A549 (cell line): ENCODE results near the gene SMTN. TPM values are rescaled to one million over a fixed set of nuclear protein-coding genes. Genes with fewer than 3 reads are reported as not detected.

Experiments
- ATAC-seq, 2 experiments: fragments of 200-7000 bp in 1 of 2; fragments of >200 bp in 1 of 2; cut with Nextera tagmentation in 1 of 2; cut with Tn5 transposase in 1 of 2; 3 replicates each; pipeline versions ENCODE4 v1.8.0 to v1.9.1; 2018 to 2020; ENCODE audit warnings: mild to moderate bottlenecking in 1 of 2, moderate library complexity in 1 of 2
- CTCF ChIA-PET: fragments of 300-600 bp; sonication (Branson Sonifier 250); formaldehyde crosslinking; extraction: SDS; loops from one replicate; lab custom pipeline; 2021; ENCODE audit warnings: antibody characterized with exemption, inconsistent platforms; lab: Yijun Ruan, JAX
- POLR2A ChIA-PET: fragments of 350-600 bp; formaldehyde crosslinking; extraction: SDS; loops from one replicate; lab custom pipeline; 2021; ENCODE audit warnings: antibody characterized with exemption, inconsistent platforms; lab: Yijun Ruan, JAX
- DNase-seq, 2 experiments: peaks; one replicate each; pipeline versions ENCODE4 v3.0.0 to v3.0.0-alpha.2; 2011 to 2016; ENCODE audit warnings: low read depth in 1 of 2, low spot score in 1 of 2
- FAIRE-seq: peaks from 2 replicates; lab custom pipeline; 2011; peaks lifted over from hg19 to GRCh38; lab: Jason Lieb, UNC
- H3K27ac ChIP-seq, 2 experiments: fragments of >200 bp; sonication (Bioruptor Twin); formaldehyde crosslinking; 3 replicates each; pipeline ENCODE4 v1.5.1; 2016 to 2017
- H3K4me1 ChIP-seq: fragments of >200 bp; sonication (Bioruptor Twin); formaldehyde crosslinking; 3 replicates; pipeline ENCODE4 v1.6.1; 2016
- H3K4me2 ChIP-seq: fragments of >200 bp; sonication (Bioruptor Twin); formaldehyde crosslinking; 3 replicates; pipeline ENCODE4 v1.6.1; 2016
- H3K4me3 ChIP-seq: fragments of >200 bp; sonication (Bioruptor Twin); formaldehyde crosslinking; 3 replicates; pipeline ENCODE4 v1.5.1; 2016
- H3K9me3 ChIP-seq: fragments of >200 bp; sonication (Bioruptor Twin); formaldehyde crosslinking; 3 replicates; pipeline ENCODE4 v1.6.1; 2016
- ATOH8 ChIP-seq: fragments of 250-450 bp; sonication (Bioruptor Pico); IDR thresholded peaks from 2 replicates; pipeline ENCODE4 v1.5.0; 2020; ENCODE audit warnings: low read depth, mild to moderate bottlenecking, moderate library complexity
- CEBPB ChIP-seq, 2 experiments: fragments of >200 bp in 1 of 2; sonication (Bioruptor Twin) in 1 of 2; formaldehyde crosslinking in 1 of 2; IDR thresholded peaks; 2 replicates each; pipeline ENCODE4 v1.6.1; 2012 to 2016
- CHD4 ChIP-seq: fragments of 200-600 bp; sonication (generic); IDR thresholded peaks from 2 replicates; pipeline ENCODE4 v1.6.1; 2016; ENCODE audit warnings: antibody characterized with exemption, mild to moderate bottlenecking, borderline replicate concordance
- EP300 ChIP-seq, 2 experiments: fragments of >200 bp; sonication (Bioruptor Twin); formaldehyde crosslinking; IDR thresholded peaks; 2 replicates in 1 of 2; 3 replicates in 1 of 2; pipeline ENCODE4 v1.6.1; 2016 to 2017
- GATA3 ChIP-seq: IDR thresholded peaks from 2 replicates; pipeline ENCODE4 v1.6.1; 2012; ENCODE audit warnings: borderline replicate concordance
- HDAC2 ChIP-seq: fragments of 200-600 bp; sonication (generic); IDR thresholded peaks from 2 replicates; pipeline ENCODE4 v1.6.1; 2016
- HES2 ChIP-seq: fragments of >200 bp; sonication (Bioruptor Twin); formaldehyde crosslinking; IDR thresholded peaks from 2 replicates; pipeline ENCODE4 v1.6.1; 2016
- HOXB13 ChIP-seq: fragments of 250-450 bp; sonication (Bioruptor Pico); IDR thresholded peaks from 2 replicates; pipeline ENCODE4 v1.5.0; 2020; ENCODE audit warnings: low read depth, mild to moderate bottlenecking, moderate library complexity
- HOXB5 ChIP-seq: fragments of 250-450 bp; sonication (Bioruptor Pico); IDR thresholded peaks from 2 replicates; pipeline ENCODE4 v1.5.0; 2020; ENCODE audit warnings: mild to moderate bottlenecking, moderate library complexity
- JUNB ChIP-seq: fragments of >200 bp; sonication (Bioruptor Twin); formaldehyde crosslinking; IDR thresholded peaks from 2 replicates; pipeline ENCODE4 v1.6.1; 2016
- KDM1A ChIP-seq: fragments of 200-600 bp; sonication (generic); IDR thresholded peaks from 2 replicates; pipeline ENCODE4 v1.6.1; 2016; ENCODE audit warnings: low read depth, mild to moderate bottlenecking
- KDM5A ChIP-seq: fragments of 200-600 bp; sonication (generic); IDR thresholded peaks from 2 replicates; pipeline ENCODE4 v1.6.1; 2016; ENCODE audit warnings: antibody characterized with exemption, mild to moderate bottlenecking
- MAX ChIP-seq: IDR thresholded peaks from 2 replicates; pipeline ENCODE4 v1.6.1; 2012
- NFE2L2 ChIP-seq: fragments of 150-350 bp; conservative IDR thresholded peaks from 2 replicates; pipeline ENCODE4 v1.6.1; 2014; ENCODE audit warnings: low read length
- NR3C1 ChIP-seq: fragments of >200 bp; sonication (Bioruptor Twin); formaldehyde crosslinking; IDR thresholded peaks from 3 replicates; pipeline ENCODE4 v1.6.1; 2017
- PBX3 ChIP-seq: IDR thresholded peaks from 2 replicates; pipeline ENCODE4 v1.6.1; 2012
- POLR2AphosphoS2 ChIP-seq: conservative IDR thresholded peaks from 2 replicates; pipeline ENCODE4 v1.6.1; 2012; ENCODE audit warnings: low read length, improper control_type of control experiment, inconsistent platforms
- RAD21 ChIP-seq, 2 experiments: fragments of >200 bp in 1 of 2; sonication (Bioruptor Twin) in 1 of 2; formaldehyde crosslinking in 1 of 2; IDR thresholded peaks in 1 of 2; conservative IDR thresholded peaks in 1 of 2; 2 replicates in 1 of 2; 3 replicates in 1 of 2; pipeline ENCODE4 v1.6.1; 2012 to 2018; ENCODE audit warnings: inconsistent platforms in 1 of 2
- RARB ChIP-seq: fragments of 250-450 bp; sonication (Bioruptor Pico); IDR thresholded peaks from 2 replicates; pipeline ENCODE4 v1.8.0; 2021; ENCODE audit warnings: mild to moderate bottlenecking, moderate library complexity
- RCOR1 ChIP-seq: fragments of 150-350 bp; IDR thresholded peaks from 2 replicates; pipeline ENCODE4 v1.6.1; 2014; ENCODE audit warnings: antibody characterized with exemption, low read length, low read depth
- RFX5 ChIP-seq: fragments of 450-650 bp; IDR thresholded peaks from 2 replicates; pipeline ENCODE4 v1.7.1; 2014; ENCODE audit warnings: antibody characterized with exemption, mild to moderate bottlenecking, moderate library complexity
- RNF2 ChIP-seq: fragments of 200-600 bp; sonication (generic); IDR thresholded peaks from 2 replicates; pipeline ENCODE4 v1.6.1; 2016; ENCODE audit warnings: low read depth, mild to moderate bottlenecking, antibody characterized with exemption, moderate library complexity, borderline replicate concordance
- SREBF2 ChIP-seq: fragments of 450-650 bp; IDR thresholded peaks from 2 replicates; pipeline ENCODE4 v1.6.1; 2014; ENCODE audit warnings: mild to moderate bottlenecking, moderate library complexity
- TP53 ChIP-seq: fragments of 250-450 bp; sonication (Bioruptor Pico); IDR thresholded peaks from 2 replicates; pipeline ENCODE4 v1.5.0; 2021; ENCODE audit warnings: mild to moderate bottlenecking, moderate library complexity
- ZNF302 ChIP-seq: fragments of 250-450 bp; sonication (Bioruptor Pico); IDR thresholded peaks from 2 replicates; pipeline ENCODE4 v1.9.0; 2021; ENCODE audit warnings: inconsistent platforms, mild to moderate bottlenecking, moderate library complexity
- ZSCAN20 ChIP-seq: fragments of 250-450 bp; sonication (Bioruptor Pico); IDR thresholded peaks from 2 replicates; pipeline ENCODE4 v1.8.0; 2022; ENCODE audit warnings: mild to moderate bottlenecking, moderate library complexity
- WGBS: methylation state at CpG from one replicate; pipeline ENCODE4 v1.1.6; 2017; ENCODE audit errors: missing lambda C conversion rate; 5-methylcytosine and 5-hydroxymethylcytosine counted together
- polyA plus RNA-seq, 4 experiments: library from polyadenylated mRNA; depleted of rRNA in 3 of 4; stranded (reverse); fragments of >200 nt; fragmentation: RNase III in 1 of 4; extraction: RNeasy Plus Mini Kit Qiagen cat#74134 plus additional on column Dnase treatment in 1 of 4; gene quantifications; 2 replicates in 3 of 4; 3 replicates in 1 of 4; pipeline ENCODE4 v1.2.3, GENCODE V29; 2011 to 2017
- TF ChIP-seq, protein P1 (sequence below): fragments of >200 bp; sonication (Bioruptor Twin); formaldehyde crosslinking; IDR thresholded peaks from 3 replicates; pipeline ENCODE4 v1.6.1; 2016
- TF ChIP-seq, protein P2 (sequence below): IDR thresholded peaks from 2 replicates; pipeline ENCODE4 v1.6.1; 2012; ENCODE audit warnings: low read depth, borderline replicate concordance
- TF ChIP-seq, protein P3 (sequence below): fragments of 450-650 bp; IDR thresholded peaks from 2 replicates; pipeline ENCODE4 v1.6.1; 2014; ENCODE audit warnings: antibody characterized with exemption

Gene SMTN
- polyA plus RNA-seq, 2 of the 4 experiments (the other 2 are of a cell fraction) = 12.7 to 33.1 TPM

DNA sequence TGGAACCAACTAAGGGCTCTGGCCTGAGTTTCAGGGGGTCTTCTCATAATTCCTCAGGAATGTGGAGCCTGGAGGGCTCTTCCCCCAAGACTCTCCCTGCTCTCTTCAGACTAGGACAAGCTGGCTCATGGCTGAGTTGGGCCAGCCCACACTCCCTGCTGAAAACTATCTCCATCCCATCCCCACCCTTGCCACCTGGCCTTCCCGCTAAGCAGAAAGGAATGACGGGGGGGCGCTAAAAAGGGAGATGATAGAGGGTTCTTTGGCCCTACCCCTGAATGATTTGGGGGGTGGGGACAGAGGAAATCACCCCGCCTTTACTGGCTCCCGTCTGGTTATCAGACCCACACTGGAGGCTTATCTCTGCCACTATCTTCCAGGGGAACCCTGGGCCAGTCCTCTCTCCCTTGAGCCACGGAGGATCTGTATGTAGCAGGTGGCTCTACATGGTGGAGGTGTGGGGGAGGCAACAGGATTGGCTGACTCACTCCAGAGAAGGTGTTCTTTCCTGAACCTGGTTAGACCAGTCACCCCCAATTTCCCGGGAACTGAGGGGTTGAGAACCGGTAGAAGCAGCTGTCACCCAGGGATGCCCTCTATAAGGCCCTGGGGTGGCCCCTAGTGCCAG is 5.7 kb downstream of the SMTN start:
- no peak overlapping the region for H3K4me2 ChIP-seq
- no peak for FAIRE-seq
- CTCF ChIA-PET = interaction anchor here (1.1 to 6.6 kb wide), 5 partner anchors 21 to 323 kb away, joined by 3 to 50 read pairs (median 11); partner anchors contain the start of genes MORC2, SELENOM and TUG1
- DNase-seq = no peak
- H3K27ac ChIP-seq = no peak overlapping the region
- POLR2A ChIA-PET = no interaction called here
- WGBS = 85% methylated on average over 8 of the region's 8 CpGs
- peaks cover 29% of the 10 kb centered on the region for H3K4me1 ChIP-seq
- no peak for ATAC-seq
- H3K4me3 ChIP-seq = no peak overlapping the region
- TF ChIP-seq RAD21 (conservative IDR thresholded peaks at IDR 0.05 in 1 of 2, IDR thresholded peaks at IDR 0.05 in 1 of 2) (no peak), POLR2AphosphoS2 (no peak), KDM5A (no peak), KDM1A (no peak), MAX (no peak), JUNB (no peak), ZNF302 (no peak), SREBF2 (no peak), RARB (no peak), RCOR1 (no peak), ZSCAN20 (CRISPR knock-in tag) (no peak)
- TF ChIP-seq, all 56 proteins: peak for 0
- no peaks in the 10 kb centered on the region for H3K9me3 ChIP-seq

DNA sequence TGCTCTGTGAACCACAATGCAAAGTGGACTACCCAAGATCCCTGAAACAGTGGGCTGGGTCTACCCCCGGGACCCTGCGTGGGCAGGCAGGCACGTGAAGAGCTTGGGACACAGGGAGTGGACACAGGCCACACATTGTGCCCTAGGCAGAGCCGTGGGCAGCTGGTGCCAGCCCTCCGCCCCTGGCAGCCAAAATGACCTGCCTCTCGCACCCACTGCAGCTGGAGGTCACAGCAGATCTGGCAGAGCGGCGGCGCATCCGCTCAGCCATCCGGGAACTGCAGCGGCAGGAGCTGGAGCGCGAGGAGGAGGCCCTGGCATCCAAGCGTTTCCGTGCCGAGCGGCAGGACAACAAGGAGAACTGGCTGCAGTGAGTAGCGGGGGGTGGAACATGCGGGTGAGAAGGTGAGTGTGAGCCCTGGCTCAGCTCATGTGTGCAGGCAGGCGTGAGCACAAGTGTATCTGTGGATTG is 6.7 kb downstream of the SMTN start:
- H3K27ac ChIP-seq = no peak overlapping the region
- CTCF ChIA-PET = interaction anchor here (1.1 to 6.6 kb wide), 9 partner anchors 11 to 324 kb away, joined by 3 to 50 read pairs (median 4); partner anchors contain the start of genes LIMK2 and SELENOM

DNA sequence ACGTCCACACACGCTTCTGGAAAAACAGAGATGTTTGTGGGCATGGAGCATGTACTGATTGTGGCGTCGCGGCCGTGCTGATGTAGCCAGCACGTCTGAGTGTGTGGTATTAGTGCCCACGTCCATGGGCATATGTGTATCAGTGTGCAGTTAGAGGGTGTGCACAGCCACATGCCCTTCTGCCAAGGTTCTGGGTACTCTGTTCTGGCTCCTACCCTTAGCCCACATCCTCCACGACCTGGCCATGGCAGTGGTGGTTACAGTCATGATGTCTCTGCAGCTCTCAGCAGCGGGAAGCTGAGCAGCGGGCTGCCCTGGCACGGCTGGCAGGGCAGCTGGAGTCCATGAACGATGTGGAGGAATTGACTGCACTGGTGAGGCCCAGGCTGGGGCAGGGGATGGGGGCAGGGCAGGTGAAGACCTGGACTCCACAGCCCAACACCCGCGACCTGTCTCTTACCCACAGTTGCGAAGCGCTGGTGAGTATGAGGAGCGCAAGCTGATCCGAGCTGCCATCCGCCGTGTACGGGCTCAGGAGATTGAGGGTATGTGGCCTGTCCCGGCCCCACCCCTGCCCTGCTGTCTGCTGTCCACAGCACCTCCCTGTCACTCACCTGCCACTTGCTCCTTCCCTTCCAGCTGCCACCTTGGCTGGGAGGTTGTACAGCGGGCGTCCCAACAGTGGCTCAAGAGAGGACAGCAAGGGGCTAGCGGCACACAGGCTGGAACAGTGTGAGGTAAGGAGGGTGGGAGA is 7.3 kb downstream of the SMTN start:
- POLR2A ChIA-PET = no interaction called here
- CTCF ChIA-PET = interaction anchor here (0.6 to 6.6 kb wide), 18 partner anchors 11 to 325 kb away, joined by 3 to 50 read pairs (median 4); partner anchors contain the start of genes LIMK2, PLA2G3 and SELENOM
- no peaks in the 10 kb centered on the region for H3K9me3 ChIP-seq
- FAIRE-seq = no peak
- no peak overlapping the region for H3K4me2 ChIP-seq
- DNase-seq = no peak
- no peak overlapping the region for H3K27ac ChIP-seq
- ATAC-seq = no peak
- H3K4me1 ChIP-seq = peaks cover 13% of the 10 kb centered on the region
- WGBS = 91% methylated on average over 21 of the region's 26 CpGs
- no peak overlapping the region for H3K4me3 ChIP-seq
- TF ChIP-seq HOXB13 (CRISPR knock-in tag) (no peak), EP300 (IDR thresholded peaks at IDR 0.05) (no peak), ATOH8 (CRISPR knock-in tag) (no peak), RNF2 (no peak), HDAC2 (no peak), NFE2L2 (no peak), CHD4 (no peak), NR3C1 (no peak), RARB (no peak), CEBPB (IDR thresholded peaks at IDR 0.05) (no peak)
- TF ChIP-seq, protein P1, sequence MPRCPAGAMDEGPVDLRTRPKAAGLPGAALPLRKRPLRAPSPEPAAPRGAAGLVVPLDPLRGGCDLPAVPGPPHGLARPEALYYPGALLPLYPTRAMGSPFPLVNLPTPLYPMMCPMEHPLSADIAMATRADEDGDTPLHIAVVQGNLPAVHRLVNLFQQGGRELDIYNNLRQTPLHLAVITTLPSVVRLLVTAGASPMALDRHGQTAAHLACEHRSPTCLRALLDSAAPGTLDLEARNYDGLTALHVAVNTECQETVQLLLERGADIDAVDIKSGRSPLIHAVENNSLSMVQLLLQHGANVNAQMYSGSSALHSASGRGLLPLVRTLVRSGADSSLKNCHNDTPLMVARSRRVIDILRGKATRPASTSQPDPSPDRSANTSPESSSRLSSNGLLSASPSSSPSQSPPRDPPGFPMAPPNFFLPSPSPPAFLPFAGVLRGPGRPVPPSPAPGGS = no peak
- TF ChIP-seq, protein P2, sequence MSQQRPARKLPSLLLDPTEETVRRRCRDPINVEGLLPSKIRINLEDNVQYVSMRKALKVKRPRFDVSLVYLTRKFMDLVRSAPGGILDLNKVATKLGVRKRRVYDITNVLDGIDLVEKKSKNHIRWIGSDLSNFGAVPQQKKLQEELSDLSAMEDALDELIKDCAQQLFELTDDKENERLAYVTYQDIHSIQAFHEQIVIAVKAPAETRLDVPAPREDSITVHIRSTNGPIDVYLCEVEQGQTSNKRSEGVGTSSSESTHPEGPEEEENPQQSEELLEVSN = no peak
- TF ChIP-seq, protein P3, sequence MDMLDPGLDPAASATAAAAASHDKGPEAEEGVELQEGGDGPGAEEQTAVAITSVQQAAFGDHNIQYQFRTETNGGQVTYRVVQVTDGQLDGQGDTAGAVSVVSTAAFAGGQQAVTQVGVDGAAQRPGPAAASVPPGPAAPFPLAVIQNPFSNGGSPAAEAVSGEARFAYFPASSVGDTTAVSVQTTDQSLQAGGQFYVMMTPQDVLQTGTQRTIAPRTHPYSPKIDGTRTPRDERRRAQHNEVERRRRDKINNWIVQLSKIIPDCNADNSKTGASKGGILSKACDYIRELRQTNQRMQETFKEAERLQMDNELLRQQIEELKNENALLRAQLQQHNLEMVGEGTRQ = no peak

More for the DNA sequence above, 6.7 kb downstream of the SMTN start:
- no peak for TF ChIP-seq TP53 (CRISPR knock-in tag)
- no peak for TF ChIP-seq GATA3
- TF ChIP-seq RARB = no peak
- TF ChIP-seq HOXB5 (CRISPR knock-in tag) = no peak
- no peak for TF ChIP-seq PBX3
- TF ChIP-seq HES2 = no peak
- TF ChIP-seq RFX5 = no peak
- TF ChIP-seq, all 56 proteins: peak for 0
- H3K4me3 ChIP-seq = no peak overlapping the region
- H3K4me2 ChIP-seq = no peak overlapping the region
- ATAC-seq = no peak
- H3K9me3 ChIP-seq = no peaks in the 10 kb centered on the region
- POLR2A ChIA-PET = no interaction called here
- DNase-seq = no peak
- no peak for FAIRE-seq
- H3K4me1 ChIP-seq = peaks cover 20% of the 10 kb centered on the region
- WGBS = 96% methylated on average over 9 of the region's 21 CpGs
